ENCODE results near the gene ARFIP1.

GRCh38 chr4:152953514-152953913 is 173.8 kb downstream of the ARFIP1 start:
- TF ChIP-seq ZFX (IDR thresholded peaks at IDR 0.05) (no peak), CTCF (conservative IDR thresholded peaks at IDR 0.05) (no peak)

All from C4-2B (cell line).